H1 (cell line): Measurements from ENCODE around the gene PA2G4.

Experiments used
- CBX8 ChIP-seq: fragments of 300-800, 300-1000 bp; sonication (generic); IDR thresholded peaks from 2 replicates; pipeline ENCODE4 v1.7.1; 2016; ENCODE audit warnings: low read depth, low read length, borderline replicate concordance
- CEBPB ChIP-seq: IDR thresholded peaks from 2 replicates; pipeline ENCODE4 v1.6.1; 2012; ENCODE audit warnings: low read depth, low read length
- CREB1 ChIP-seq: IDR thresholded peaks from 2 replicates; pipeline ENCODE4 v1.6.1; 2012; ENCODE audit warnings: inconsistent platforms
- CTCF ChIP-seq, 3 experiments: IDR thresholded peaks; 1 replicate in 2 of 3; 2 replicates in 1 of 3; pipeline versions ENCODE4 v1.5.1 to v1.6.1; 2011; ENCODE audit warnings: low read length in 3 of 3, mild to moderate bottlenecking in 3 of 3, inconsistent platforms in 2 of 3, low read depth in 1 of 3, moderate library complexity in 1 of 3; ENCODE audit not compliant: insufficient read depth in 1 of 3; ENCODE audit errors: control extremely low read depth in 1 of 3
- EP300 ChIP-seq, 2 experiments: IDR thresholded peaks; 1 replicate in 1 of 2; 2 replicates in 1 of 2; pipeline ENCODE4 v1.6.1; 2011 to 2012; ENCODE audit warnings: low read depth in 2 of 2, low read length in 2 of 2, mild to moderate bottlenecking in 2 of 2, borderline replicate concordance in 1 of 2, inconsistent platforms in 1 of 2, moderate library complexity in 1 of 2
- EZH2 ChIP-seq: fragments of 200-600 bp; sonication (generic); IDR thresholded peaks from 2 replicates; pipeline ENCODE4 v1.7.1; 2012; ENCODE audit warnings: low read depth, mild to moderate bottlenecking, moderate library complexity, low read length, inconsistent platforms; ENCODE audit not compliant: severe bottlenecking
- FOSL1 ChIP-seq: IDR thresholded peaks from 2 replicates; pipeline ENCODE4 v1.6.1; 2011; ENCODE audit warnings: mild to moderate bottlenecking, low read depth, low read length, moderate library complexity; ENCODE audit not compliant: insufficient read depth
- POLR2AphosphoS5 ChIP-seq: IDR thresholded peaks from 2 replicates; pipeline ENCODE4 v1.6.1; 2011; ENCODE audit warnings: low read depth, low read length
- SRF ChIP-seq: IDR thresholded peaks from 2 replicates; pipeline ENCODE4 v1.6.1; 2011; ENCODE audit warnings: mild to moderate bottlenecking, low read depth, low read length, moderate library complexity

- TF ChIP-seq CTCF (IDR thresholded peaks at IDR 0.05; ENCODE audit: control extremely low read depth in 1 of 3, insufficient read depth in 1 of 3, low read depth in 1 of 3, low read length in 3 of 3): no peak
- TF ChIP-seq FOSL1: no peak
- TF ChIP-seq CEBPB: no peak
- no peak for TF ChIP-seq SRF
- TF ChIP-seq EZH2: no peak
- no peak for TF ChIP-seq POLR2AphosphoS5
- no peak for TF ChIP-seq EP300 (IDR thresholded peaks at IDR 0.05; ENCODE audit: borderline replicate concordance in 1 of 2, low read depth in 2 of 2, low read length in 2 of 2)
- no peak for TF ChIP-seq CBX8
- no peak for TF ChIP-seq CREB1
Observed at GRCh38 chr12:56143217-56143616, 38.9 kb downstream of the PA2G4 start.
